AG04450 (cell line): ENCODE measurements around the gene KCNJ5. TPM values are rescaled to one million over a fixed set of nuclear protein-coding genes. Genes with fewer than 3 reads are reported as not detected.

Experiments used
- CTCF ChIA-PET: fragments of 300-600, 350-600 bp; formaldehyde crosslinking; extraction: SDS; loops from one replicate; lab custom pipeline; 2022; ENCODE audit warnings: antibody characterized with exemption, inconsistent platforms; lab: Charles Lee
- POLR2A ChIA-PET: fragments of 350-600 bp; formaldehyde crosslinking; extraction: SDS; loops from one replicate; lab custom pipeline; 2021; ENCODE audit warnings: antibody characterized with exemption, inconsistent platforms; lab: Yijun Ruan, JAX
- DNase-seq: peaks from one replicate; pipeline ENCODE4 v3.0.0-alpha.2; 2011; ENCODE audit warnings: low read depth, low spot score
- H3K27ac ChIP-seq: one replicate; pipeline ENCODE4 v1.5.1; 2012; ENCODE audit warnings: low read depth, low read length, control low read depth
- H3K27me3 ChIP-seq: one replicate; pipeline ENCODE4 v1.6.0; 2012; ENCODE audit warnings: low read length; ENCODE audit not compliant: control insufficient read depth, insufficient read depth
- H3K4me3 ChIP-seq: 2 replicates; pipeline ENCODE4 v1.5.1; 2011; ENCODE audit warnings: mild to moderate bottlenecking, low read depth, low read length, control low read depth
- H3K9me3 ChIP-seq: 2 replicates; pipeline ENCODE4 v1.5.1; 2012; ENCODE audit warnings: low read length; ENCODE audit not compliant: control insufficient read depth, insufficient read depth
- polyA plus RNA-seq: library from polyadenylated mRNA; depleted of rRNA; stranded (reverse); fragments of >200 nt; gene quantifications from 2 replicates; pipeline ENCODE4 v1.2.3, GENCODE V29; 2011
- TF ChIP-seq, protein P1 (sequence below): IDR thresholded peaks from 2 replicates; pipeline ENCODE4 v1.5.1; 2011; ENCODE audit warnings: low read depth, low read length, control low read depth, inconsistent platforms

KCNJ5 gene
- polyA plus RNA-seq, 1 experiment = not detected

DNA sequence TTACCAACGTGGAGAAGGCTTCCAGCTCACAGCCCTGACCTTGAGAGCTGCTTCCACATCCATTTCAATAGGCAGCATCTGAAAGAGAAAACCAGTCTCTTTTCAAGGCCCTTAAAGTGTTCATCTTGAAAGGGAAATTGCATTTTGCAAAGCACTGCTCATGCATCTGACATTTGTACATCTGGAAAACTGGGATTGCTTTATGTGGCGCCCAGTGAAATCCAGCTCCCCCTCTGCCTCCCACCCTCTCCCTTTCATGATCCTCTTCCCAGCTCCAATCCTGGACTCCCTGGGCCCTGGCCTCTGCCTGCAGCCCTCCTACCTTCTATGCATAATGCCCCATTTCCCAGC is 34.1 kb downstream of the KCNJ5 start:
- Histone ChIP-seq H3K9me3 (no peaks in the 10 kb centered on the region; the same call in 1 of the 2 replicates), H3K4me3 (no peak overlapping the region), H3K27me3 (peaks cover 31% of the 10 kb centered on the region), H3K27ac (no peak overlapping the region)
- CTCF ChIA-PET = interaction anchor here (1.0 to 1.7 kb wide), 3 partner anchors 21 to 40 kb away, joined by 3 to 7 read pairs (median 3); no protein-coding TSS in a partner anchor
- no peak for DNase-seq
- TF ChIP-seq, protein P1, sequence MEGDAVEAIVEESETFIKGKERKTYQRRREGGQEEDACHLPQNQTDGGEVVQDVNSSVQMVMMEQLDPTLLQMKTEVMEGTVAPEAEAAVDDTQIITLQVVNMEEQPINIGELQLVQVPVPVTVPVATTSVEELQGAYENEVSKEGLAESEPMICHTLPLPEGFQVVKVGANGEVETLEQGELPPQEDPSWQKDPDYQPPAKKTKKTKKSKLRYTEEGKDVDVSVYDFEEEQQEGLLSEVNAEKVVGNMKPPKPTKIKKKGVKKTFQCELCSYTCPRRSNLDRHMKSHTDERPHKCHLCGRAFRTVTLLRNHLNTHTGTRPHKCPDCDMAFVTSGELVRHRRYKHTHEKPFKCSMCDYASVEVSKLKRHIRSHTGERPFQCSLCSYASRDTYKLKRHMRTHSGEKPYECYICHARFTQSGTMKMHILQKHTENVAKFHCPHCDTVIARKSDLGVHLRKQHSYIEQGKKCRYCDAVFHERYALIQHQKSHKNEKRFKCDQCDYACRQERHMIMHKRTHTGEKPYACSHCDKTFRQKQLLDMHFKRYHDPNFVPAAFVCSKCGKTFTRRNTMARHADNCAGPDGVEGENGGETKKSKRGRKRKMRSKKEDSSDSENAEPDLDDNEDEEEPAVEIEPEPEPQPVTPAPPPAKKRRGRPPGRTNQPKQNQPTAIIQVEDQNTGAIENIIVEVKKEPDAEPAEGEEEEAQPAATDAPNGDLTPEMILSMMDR = no peak
- POLR2A ChIA-PET = no interaction called here

DNA sequence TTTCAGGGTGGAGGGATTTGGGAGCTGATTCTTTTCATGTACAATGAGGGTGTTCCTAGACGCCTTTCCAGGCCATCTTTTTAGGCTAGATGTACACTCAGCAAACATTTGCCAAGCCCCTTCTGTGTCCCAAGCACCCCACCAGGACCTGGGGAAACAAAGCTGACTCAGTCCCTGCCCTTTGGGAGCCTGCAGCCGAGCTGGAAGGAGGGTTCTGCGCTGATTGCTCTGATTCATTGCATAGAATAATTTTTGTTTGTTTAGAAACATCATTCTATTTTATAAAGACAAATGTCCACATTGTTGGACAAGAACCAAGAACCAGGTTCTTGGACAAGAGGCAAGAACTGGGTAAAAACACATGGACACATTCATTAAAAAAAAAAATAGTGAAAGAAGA is 34.8 kb downstream of the KCNJ5 start:
- Histone ChIP-seq H3K27ac (no peak overlapping the region), H3K27me3 (peaks cover 25% of the 10 kb centered on the region), H3K9me3 (no peaks in the 10 kb centered on the region; the same call in 1 of the 2 replicates), H3K4me3 (no peak overlapping the region)
- ChIA-PET POLR2A (no interaction called here), CTCF (interaction anchor here (1.6 to 1.7 kb wide), 2 partner anchors 21 to 30 kb away, joined by 3 to 7 read pairs; no protein-coding TSS in a partner anchor)
- no peak for DNase-seq
- TF ChIP-seq, protein P1 = no peak

DNA sequence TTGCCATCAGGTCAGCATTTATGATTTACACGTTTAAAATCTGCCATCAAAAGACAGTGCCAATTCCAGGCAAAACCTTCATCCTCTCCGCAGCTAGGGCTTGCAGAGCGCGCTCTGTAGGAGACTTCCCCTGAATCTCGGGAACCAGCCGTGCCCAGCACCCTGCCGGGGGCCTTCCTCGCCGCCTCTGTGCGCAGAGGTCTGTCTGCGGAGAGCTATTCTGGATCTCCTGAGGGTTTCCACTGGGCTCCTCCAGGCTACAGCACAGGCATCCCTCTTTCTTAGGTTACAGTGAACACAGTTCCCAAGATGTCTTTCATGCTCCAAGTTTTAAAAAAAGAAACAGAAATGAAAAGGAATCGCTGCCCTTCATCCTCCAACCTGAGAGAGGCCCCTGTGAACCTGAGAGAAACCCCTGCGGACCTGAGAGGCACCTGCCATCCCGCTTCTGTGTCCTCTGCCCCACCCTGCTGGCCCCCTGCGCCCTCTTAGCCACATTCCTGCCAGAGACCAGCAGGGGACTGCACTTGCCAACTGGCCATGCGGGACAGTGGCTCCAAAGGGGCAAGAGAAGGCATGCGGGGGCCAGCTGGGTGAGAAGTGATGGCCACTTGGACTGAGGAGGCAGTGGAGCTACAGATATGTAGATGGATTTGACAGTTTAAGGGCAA is 35.4 kb downstream of the KCNJ5 start:
- H3K27ac ChIP-seq = no peak overlapping the region
- no peak overlapping the region for H3K4me3 ChIP-seq
- DNase-seq = no peak
- H3K9me3 ChIP-seq = no peaks in the 10 kb centered on the region; the same call in 1 of the 2 replicates
- ChIA-PET CTCF (interaction anchor here (1.6 to 1.7 kb wide), 2 partner anchors 22 to 30 kb away, joined by 3 to 7 read pairs; no protein-coding TSS in a partner anchor), POLR2A (no interaction called here)
- H3K27me3 ChIP-seq = peaks cover 21% of the 10 kb centered on the region
- TF ChIP-seq, protein P1 = no peak

DNA sequence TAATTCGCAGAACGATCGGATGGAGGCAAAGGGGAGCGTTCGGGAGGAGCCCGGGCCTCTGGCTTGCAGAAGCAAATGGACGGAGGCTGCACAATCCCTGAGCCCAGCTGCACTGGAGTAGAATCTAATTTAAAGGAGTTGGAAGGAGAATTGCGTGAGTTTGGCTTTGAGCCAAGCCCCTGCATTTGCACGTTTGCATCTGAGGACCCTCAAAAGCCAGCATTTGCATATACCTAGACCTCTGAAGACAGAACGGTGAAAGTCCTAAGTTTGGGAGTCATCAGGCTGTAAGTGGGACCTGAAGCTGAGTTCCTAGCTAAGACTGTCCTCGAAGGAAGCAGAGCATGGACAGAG is 35.9 kb downstream of the KCNJ5 start:
- TF ChIP-seq, protein P1 = no peak
- Histone ChIP-seq H3K27ac (no peak overlapping the region), H3K27me3 (peaks cover 21% of the 10 kb centered on the region), H3K9me3 (no peaks in the 10 kb centered on the region; the same call in 1 of the 2 replicates), H3K4me3 (no peak overlapping the region)
- DNase-seq = no peak
- ChIA-PET POLR2A (no interaction called here), CTCF (interaction anchor here (1.6 kb wide), 1 partner anchor 22 kb away, joined by 3 read pairs; no protein-coding TSS in a partner anchor)

DNA sequence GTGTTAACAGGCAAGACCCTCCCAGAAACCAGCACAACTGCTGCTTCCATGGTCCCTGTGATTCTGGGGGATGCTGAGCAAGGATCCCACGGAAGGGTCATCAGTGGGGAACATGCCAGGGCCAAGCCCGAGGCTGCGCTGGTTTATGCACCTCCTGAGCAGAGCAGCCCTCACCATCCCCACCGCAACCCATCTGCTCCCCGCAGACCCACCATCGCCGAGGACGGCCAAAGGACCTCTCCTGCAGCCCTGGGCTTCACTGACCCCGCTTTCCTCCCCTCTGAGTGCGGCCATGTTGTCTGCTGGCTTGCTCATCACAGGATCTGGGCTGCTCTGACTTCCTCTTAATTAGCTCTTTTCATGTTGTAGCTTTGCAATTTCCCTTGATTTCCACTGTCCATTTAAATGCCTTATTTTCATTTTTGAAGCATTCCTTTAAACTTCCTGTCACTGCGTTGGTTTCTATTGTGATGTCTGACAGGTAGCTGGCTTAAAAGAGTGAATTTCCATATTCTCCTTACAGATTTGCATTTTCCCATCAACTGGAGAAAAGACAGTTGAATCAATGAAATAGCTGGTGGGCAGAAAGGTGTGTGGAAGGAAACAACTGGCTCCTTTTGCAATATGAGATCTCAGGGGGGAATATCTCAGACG is 36.7 kb downstream of the KCNJ5 start:
- Histone ChIP-seq H3K27me3 (peaks cover 21% of the 10 kb centered on the region), H3K9me3 (no peaks in the 10 kb centered on the region; the same call in 1 of the 2 replicates), H3K27ac (no peak overlapping the region), H3K4me3 (no peak overlapping the region)
- POLR2A ChIA-PET = no interaction called here
- CTCF ChIA-PET = interaction anchor here (0.8 to 2.5 kb wide), 5 partner anchors 21 to 68 kb away, joined by 3 to 15 read pairs (median 6); no protein-coding TSS in a partner anchor
- DNase-seq = no peak
- TF ChIP-seq, protein P1 = no peak
